H1 (cell line): ENCODE measurements around the gene CCDC127. TPM values are rescaled to one million over a fixed set of nuclear protein-coding genes. Genes with fewer than 3 reads are reported as not detected.

ENCODE experiments used
- POLR2AphosphoS5 ChIP-seq: IDR thresholded peaks from 2 replicates; pipeline ENCODE4 v1.6.1; 2011; ENCODE audit warnings: low read depth, low read length
- SRF ChIP-seq: IDR thresholded peaks from 2 replicates; pipeline ENCODE4 v1.6.1; 2011; ENCODE audit warnings: mild to moderate bottlenecking, low read depth, low read length, moderate library complexity
- YY1 ChIP-seq: IDR thresholded peaks from 2 replicates; pipeline ENCODE4 v1.6.1; 2011; ENCODE audit warnings: low read depth, mild to moderate bottlenecking, low read length
- polyA plus RNA-seq, 7 experiments: library from polyadenylated mRNA; depleted of rRNA in 3 of 7; stranded (reverse) in 5 of 7; unstranded in 2 of 7; fragments of >200 nt in 5 of 7; fragments of 200-250 nt in 2 of 7; gene quantifications; 1 replicate in 5 of 7; 2 replicates in 1 of 7; 4 replicates in 1 of 7; pipeline versions ENCODE4 v1.2.1 to v1.2.3, GENCODE V29; 2011 to 2013; ENCODE audit warnings: missing spikeins in 2 of 7, mixed read lengths in 2 of 7
- total RNA-seq: library from RNA; stranded (reverse); fragmentation: NEBNext Ultra II Directional; extraction: Animal tissue kit (Norgen Biotek cat#: 25700); gene quantifications from 2 replicates; pipeline ENCODE4 v1.2.1, GENCODE V29; 2021

Gene CCDC127
- total and polyA plus RNA-seq, 2 of the 8 experiments (the other 6 are each of a cell fraction or from before 2014, with no cell fraction given) = 2.9 to 8.0 TPM

GRCh38 chr5:159448-160172 is 58.3 kb downstream of the CCDC127 start (continued):
- TF ChIP-seq YY1 (no peak), POLR2AphosphoS5 (no peak), SRF (no peak)
